ENCODE results near the gene PRPF38A.

Gene PRPF38A

GRCh38 chr1:52454779-52455178 is 50.4 kb downstream of the PRPF38A start:
- Histone ChIP-seq H3K27ac (no peak overlapping the region), H3K4me3 (no peak overlapping the region)
- TF ChIP-seq CTCF (IDR thresholded peaks at IDR 0.05) = no peak
- DNase-seq (ENCODE audit: low spot score) = no peak

GRCh38 chr1:52455686-52456085 is 51.3 kb downstream of the PRPF38A start:
- DNase-seq (ENCODE audit: low spot score) = no peak
- H3K4me3 ChIP-seq = no peak overlapping the region
- no peak overlapping the region for H3K27ac ChIP-seq
- no peak for TF ChIP-seq CTCF (IDR thresholded peaks at IDR 0.05)

- no peak for DNase-seq (ENCODE audit: low spot score)
- TF ChIP-seq CTCF (IDR thresholded peaks at IDR 0.05) = no peak
- Histone ChIP-seq H3K4me3 (no peak overlapping the region), H3K27ac (no peak overlapping the region)
These were observed 56.3 kb downstream of the PRPF38A start for GRCh38 chr1:52460694-52461093.

GRCh38 chr1:52461821-52462220 is 57.4 kb downstream of the PRPF38A start:
- no peak for TF ChIP-seq CTCF (IDR thresholded peaks at IDR 0.05)
- DNase-seq (ENCODE audit: low spot score) = no peak
- Histone ChIP-seq H3K27ac (no peak overlapping the region), H3K4me3 (no peak overlapping the region)

GRCh38 chr1:52463891-52464290 is 59.5 kb downstream of the PRPF38A start:
- Histone ChIP-seq H3K4me3 (no peak overlapping the region), H3K27ac (no peak overlapping the region)
- DNase-seq (ENCODE audit: low spot score) = no peak
- no peak for TF ChIP-seq CTCF (IDR thresholded peaks at IDR 0.05)

- no peak overlapping the region for H3K27ac ChIP-seq
- DNase-seq (ENCODE audit: low spot score) = no peak
- no peak for TF ChIP-seq CTCF (IDR thresholded peaks at IDR 0.05)
- H3K4me3 ChIP-seq = no peak overlapping the region
These were observed 64.7 kb downstream of the PRPF38A start for GRCh38 chr1:52469108-52469507.
